Stimulated activated CD4-positive, alpha-beta T cell treated with anti-CD3 and anti-CD28 coated beads, TNF-alpha, amount 100 ng/mL, for 1 hour (primary cell): ENCODE data around the gene CACNA2D1.

Experiments used
- DNase-seq, 3 donors: peaks; one replicate each; pipeline ENCODE4 v3.0.0-alpha.2; 2020; ENCODE audit warnings: low read depth in 3 of 3, low spot score in 1 of 3

Gene CACNA2D1

DNA sequence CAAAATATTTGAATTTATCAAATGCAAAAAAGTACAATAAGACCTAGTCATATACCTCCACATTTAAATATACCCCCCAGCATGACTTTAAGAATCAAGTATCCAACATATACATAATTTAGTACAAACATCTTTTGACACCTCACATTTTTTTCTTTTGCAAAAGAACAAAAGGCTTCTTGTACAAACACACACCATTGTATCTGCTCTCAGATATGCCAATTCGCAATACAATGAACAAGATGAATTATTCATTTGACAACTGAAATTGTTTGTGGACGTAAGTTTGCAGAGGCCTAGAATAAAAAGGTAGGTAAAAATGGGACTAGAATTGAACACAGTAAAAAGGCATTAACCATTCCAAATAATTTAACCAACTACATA is 154.4 kb downstream of the CACNA2D1 start:
- DNase-seq = no peak

DNA sequence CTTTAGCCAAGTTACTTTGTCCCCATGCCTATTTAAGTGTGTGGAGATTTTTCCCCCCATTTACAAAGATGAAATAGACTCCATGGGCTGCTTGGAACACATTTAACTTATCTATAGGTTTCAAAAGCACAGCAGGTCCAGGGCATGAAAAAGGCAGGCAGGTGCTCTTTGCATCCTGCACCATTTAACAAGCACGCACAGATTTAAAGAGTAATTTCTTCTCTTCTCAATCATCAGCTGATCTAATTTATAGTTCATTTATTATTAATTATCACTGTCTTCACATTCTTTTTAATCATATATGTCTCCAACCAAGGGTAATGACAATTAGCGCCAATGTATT is 156.8 kb downstream of the CACNA2D1 start:
- DNase-seq = no peak

DNA sequence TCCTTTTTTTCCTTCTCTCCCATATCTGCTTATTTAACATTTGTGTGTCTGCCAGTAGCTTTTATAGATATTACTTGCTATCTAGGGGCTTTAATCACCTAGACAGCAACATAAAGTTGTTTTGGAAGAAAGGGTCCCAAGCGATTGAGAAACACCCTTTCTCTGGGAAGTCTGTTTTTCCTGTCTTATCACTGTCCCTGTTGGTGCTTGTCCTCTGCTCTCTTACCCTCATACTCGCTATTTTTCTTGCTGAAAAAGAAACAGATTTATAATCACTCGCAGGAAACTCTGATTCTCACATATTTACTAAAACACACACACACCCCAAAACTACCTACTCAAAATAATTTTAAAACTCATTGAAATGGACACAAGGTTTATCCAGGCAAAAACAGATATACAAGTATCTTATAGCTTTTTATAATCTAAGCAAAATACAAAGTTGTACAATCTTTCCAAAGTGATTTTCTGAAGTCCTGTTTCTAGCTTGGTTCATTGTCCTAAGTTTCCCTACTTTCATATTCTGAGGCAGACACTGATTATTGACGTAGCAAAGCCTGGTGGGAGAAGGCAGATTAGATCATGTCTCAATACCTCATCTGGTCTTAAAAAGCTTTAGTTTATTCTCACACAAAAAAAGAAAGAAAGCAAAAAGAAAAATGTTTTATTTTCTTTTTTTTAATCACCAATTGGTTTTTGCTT is 157.3 kb downstream of the CACNA2D1 start:
- no peak for DNase-seq

DNA sequence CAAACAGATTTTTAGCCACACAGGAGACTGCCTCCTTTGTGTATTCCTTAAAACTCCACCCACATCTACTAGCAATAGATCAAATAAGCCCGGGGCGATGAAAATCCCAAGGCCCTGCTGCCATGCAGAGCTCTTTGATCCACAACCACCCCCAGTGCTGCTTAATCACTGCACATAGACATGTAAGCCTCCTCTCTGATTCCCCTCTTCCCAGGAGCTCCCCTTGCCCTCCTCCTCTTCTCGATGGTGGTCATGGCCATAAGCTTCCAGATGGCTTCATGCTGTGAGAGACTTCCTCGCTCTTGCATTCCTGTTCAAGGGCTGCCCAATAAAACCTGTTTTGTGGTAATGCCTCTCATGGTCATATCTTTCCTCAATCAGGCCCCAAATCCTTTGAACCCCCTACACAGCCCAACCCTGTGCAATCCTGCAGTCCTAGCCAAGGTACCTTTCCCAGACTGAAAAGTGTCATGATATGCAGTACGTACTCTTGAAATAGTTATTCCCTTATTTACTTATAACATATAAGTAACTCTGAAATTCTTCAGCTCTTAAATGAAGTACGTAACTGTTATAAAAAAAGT is 158.5 kb downstream of the CACNA2D1 start:
- DNase-seq = no peak

DNA sequence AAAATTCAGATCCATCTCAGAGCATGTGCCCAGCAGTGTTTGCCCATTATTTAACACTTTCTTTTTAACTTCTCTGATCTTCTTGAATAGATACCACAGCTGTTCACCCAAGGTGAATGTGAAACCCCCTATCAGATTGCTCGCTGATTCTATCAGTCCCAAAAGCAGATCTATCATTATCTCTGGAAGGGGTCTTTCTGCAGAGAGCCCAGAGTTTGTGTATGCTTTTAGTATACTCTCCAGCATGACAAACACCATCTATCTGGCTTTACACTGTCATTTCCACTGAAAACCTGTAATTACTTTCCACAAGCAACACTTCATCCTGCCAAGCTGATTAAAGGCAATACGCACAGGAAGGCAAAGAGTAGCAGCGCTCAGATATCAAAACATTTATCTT is 168.2 kb downstream of the CACNA2D1 start:
- DNase-seq = no peak

DNA sequence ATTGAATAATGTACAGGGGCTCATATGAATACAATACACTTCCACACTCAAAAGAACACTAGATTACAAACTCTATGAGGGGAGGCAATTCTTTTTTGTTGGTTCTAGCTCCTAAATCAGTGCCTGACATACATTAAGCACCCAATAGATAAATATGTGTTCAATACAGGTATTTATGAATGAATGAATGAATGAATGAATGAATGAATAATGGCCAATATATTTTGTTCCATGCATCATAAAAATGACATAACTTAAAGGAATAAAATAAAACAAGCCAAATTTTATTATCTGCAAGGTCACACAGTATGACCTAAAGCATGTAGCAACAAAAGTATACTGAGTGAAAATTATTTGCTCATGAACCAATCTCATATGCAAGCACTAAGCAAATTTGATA is 168.9 kb downstream of the CACNA2D1 start:
- no peak for DNase-seq

DNA sequence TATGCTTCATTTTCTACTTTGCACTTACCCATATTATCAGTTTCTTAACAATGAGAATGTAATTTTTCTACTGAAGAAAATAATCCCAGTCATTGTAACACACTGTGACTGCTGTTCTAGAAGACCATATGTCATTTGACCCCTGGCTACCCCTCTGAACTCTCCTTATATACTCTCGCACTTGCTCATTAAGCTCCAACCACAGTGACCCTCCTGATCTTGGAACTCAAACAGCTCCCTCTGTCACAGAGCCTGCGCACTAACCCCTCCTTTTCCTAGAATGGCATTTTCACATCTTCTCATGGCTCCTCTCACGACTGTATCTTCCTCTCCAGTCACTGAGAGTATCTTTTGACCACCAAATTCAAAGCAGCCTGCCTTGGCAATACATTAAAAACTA is 169.7 kb downstream of the CACNA2D1 start:
- DNase-seq = no peak

DNA sequence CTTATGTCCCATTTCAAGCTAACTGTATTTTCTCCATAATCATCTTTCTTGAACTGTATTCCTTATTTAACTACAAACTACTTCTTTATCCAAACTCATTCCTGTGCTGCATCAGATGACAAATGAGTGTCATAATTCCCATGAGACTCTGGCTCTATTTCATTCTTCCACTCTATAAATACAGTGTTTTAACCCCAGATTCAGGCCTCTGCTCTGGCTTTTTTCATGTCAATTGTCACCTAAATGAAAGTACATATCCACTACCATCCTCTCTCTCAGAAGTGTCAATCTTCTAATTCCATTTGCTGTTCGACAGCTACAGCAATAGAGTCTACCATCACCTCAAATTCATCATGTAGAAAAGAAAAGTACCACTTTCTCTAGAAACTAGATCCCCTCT is 172.7 kb downstream of the CACNA2D1 start:
- DNase-seq = no peak

DNA sequence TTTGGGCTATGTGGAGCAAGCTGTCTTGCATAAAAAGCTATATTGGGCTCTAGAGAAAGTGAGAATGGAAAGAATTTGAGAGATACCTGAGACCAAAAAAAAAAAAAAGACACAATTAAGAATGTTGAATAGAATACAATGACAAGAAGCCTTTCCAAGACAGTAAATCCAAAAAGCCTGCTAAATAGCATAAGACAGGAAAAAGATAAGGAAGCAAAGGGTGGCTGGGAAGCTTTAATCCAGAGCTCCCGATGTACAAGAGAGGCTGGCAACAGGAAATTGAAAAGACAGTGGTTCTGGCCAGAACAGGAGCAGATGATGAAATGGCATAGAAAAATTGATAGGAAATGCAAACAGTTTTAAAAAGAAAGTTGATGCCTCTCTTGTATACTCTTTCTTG is 174.9 kb downstream of the CACNA2D1 start:
- DNase-seq = no peak

DNA sequence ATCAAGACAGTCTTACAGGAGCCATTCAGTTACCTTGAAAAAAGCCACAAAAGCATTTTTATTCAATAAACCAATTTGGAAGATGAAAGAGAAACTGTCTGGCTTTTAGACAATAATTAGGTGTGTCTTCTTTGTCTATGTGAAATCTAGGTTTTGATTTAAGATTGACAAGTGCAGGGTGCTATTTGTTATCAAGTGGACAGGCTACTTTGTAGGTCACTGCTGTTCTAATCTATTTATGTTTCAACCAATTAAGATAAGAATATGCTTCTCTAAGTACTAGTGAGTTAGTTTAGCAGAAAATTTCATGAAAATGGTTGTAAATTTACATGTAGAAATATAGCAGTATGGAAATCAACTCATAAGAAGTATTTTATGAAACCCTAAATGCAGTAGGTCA is 177.5 kb downstream of the CACNA2D1 start:
- no peak for DNase-seq

DNA sequence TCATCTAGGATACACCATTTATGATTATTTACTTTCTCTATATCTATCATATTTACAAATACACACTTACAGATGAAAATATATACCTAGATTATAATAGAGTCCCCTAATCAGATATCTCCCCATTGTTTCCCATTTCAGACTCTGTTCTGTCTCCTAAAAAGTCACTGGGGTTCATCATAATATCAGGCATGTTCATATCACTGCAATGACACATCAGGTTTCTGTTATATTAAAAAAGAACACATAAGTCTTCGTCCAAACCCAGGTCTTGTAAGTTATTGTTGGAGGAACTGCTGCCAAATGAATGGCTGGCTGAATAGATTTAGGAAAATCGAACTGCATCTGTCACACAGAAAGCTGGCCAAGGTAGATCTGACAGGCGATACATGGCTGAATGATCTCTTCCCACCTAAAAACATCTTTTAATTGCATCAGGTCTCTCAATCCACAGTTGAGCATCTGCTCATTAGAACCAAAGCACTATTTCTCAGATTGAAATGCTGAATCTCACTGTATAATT is 178.7 kb downstream of the CACNA2D1 start:
- DNase-seq = no peak

DNA sequence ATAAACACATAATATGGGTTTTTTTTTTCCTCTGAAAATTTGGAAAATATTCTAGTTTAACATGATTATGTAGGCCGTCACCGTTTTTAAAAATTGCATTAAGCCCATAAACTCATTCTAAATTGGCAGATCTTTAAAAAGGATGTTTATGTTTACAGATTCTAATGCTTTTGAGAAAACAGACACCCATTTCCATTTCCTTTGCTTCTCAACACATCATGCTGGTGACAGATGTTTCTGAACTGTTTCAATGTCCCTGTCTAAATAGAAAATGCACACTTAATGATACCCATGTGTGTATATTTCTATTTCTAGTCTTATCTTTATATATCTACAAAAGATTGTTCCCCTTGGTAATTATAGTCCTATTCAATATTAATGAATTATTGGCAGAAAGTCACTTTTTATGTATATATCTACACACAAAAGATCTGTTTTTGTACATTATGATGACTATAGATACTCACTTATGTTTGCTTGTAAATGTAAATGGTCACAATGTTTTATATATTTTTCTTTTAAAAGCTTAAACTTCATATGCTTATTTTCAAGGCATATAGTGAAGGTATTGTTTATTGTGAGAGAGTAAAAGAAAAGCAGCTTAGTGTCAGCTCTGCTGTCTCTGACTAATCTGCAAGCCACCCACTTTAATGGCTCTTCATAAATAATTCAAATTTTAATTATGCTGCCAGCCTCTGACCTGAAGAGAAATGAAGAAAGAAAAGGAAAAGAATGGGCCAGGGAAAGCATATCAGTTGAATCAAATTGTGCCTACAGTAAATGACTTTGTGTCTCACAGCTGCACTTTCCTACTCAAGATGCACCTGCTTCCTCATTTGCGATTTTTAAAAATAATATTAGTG is 179.4 kb downstream of the CACNA2D1 start:
- no peak for DNase-seq

DNA sequence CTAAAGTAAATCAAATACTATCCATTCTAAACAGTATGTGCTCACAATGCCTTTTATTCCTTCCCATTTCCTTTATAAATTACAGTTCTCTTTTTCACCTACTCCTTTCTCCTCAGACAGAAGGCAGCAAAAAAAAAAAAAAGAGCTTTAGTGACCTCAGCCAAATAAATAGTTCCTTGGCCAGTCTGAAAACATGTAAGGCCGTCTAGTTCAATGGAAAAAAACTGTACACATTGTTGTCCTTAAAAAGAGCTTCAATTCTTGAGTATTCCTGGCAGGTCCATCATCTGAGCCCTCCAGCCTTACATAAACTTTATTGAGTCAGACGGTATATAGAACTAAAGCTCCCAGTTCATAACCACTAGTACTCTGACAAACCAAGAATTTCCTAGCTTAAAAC is 185.4 kb downstream of the CACNA2D1 start:
- DNase-seq = no peak

DNA sequence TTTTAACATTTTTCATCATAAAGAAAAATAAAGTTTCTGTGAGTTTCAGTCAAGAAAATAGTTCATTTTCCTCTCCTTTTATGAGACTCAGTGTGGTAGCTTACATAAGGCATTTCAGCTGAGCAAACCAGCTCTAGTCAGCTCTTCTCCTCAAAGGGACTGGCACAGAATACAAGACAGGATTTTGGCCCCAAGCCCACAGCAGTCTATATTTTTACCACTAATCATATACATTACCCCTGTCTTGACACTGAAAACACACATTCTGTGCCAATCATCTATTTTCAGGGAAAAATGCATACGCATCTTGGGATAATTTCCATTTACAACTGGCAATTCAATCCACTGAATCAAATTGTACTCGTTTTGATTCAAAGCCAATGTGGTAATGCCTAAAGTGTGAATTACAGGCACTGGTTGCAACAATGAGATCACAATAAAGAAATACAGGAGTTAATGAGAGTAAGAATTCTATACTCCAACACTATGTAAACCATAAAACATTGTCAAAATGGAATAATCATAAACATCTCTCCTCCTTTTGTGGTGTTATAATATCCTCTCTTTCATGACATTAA is 186.4 kb downstream of the CACNA2D1 start:
- no peak for DNase-seq

DNA sequence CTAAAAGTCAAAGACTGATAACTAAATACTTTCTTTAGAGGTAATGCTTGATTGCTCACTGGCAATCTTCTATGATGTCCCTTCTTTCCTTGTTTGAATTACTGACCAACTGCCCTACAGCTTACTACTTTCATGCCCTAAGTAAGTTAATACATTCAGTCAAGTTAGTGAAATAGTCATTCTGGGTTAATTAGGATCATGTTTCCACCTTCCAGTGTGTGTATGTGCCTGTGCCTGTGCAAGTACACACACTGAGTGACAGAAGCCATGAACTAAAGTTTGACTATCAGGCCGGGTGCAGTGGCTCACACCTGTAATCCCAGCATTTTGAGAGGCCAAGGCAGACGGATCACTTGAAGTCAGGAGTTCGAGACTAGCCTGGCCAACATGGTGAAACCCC is 187.9 kb downstream of the CACNA2D1 start:
- no peak for DNase-seq

DNA sequence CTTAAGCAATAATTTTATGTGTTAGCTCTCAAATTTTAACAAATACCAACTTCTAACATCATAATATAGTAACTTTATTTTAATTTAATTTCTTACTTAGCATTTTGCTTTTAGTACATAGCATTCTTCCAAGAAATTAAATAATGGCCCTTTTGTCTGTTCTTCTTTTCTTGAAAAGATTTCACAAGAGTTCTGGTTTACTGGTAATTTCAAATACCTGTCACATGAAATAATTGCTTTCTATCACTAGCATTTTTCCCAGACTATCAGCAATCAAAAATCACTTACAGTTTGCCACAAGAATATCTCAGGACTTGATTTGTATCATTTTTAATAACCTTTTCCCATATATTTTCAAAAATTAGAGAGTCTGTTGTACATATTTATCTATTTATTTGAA is 193.0 kb downstream of the CACNA2D1 start:
- DNase-seq = no peak

DNA sequence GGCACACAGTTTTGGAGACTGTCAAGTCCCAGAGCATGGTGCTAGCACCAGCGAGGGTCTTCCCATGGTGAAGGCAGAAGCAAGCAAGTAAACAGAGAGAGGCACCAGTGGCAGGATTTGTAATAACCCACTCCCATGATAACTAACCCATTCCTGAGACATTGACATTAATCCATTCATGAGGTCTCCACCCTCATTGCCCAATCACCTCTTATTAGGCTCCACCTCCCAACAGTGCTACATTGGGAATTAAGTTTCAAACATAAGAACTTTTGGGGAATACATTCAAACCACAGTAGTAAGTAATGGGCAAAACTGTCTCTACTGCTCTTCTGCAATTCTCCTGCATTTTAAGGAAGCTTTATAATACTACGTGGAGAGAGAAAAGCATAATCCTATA is 193.6 kb downstream of the CACNA2D1 start:
- no peak for DNase-seq

DNA sequence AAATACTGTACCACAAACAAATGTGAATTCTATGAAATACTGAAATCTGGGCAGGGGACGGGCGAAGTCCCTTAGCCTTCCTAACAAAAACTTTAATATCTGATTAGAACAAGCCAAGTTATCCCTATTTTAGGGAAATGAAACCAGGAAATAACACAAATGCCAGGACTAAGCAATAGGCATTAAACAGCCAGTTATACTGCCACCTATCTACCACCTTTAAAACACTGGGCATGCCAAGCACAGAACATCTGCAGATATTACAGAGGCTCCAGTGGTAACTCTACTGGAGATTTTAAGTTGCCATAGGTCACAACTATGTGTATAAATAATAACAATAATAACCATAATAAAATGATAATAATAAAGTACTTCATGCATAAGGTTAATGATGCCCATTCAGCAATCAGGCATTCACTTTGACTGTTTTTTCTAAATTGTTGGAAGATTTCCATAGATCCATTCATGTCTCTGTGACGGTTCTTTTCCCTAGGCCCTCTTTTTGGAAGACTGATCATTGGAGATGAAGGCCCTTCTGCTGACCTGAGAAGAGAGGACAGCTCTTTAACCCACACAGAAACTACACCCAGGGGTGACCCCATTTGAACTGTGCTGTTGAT is 195.7 kb downstream of the CACNA2D1 start:
- DNase-seq = no peak

DNA sequence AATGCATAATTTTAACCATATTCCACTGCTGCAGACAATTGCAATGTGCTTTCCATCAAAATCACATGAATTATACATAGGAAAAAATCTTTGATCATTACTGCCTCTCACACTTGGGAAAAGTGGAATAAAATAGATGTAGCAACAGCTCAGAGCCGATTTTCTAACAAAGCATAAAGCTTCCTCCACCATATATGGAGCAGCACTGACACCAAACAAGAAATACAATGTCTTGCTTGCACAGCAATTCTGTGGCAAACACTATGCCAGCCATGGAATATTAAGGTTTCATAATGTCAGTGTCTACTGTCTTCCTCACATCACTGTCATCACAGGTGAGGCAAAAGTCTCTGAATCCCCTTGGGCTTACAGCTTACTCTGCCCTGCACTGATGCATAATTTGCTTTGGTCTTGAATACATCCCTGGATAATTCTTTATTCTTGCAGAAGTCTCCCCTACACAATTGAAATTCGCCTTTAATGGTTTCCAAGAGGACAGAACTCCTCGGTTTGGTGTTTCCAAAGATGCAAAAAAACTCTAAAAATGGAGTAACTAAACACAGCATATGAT is 198.5 kb downstream of the CACNA2D1 start:
- no peak for DNase-seq

DNA sequence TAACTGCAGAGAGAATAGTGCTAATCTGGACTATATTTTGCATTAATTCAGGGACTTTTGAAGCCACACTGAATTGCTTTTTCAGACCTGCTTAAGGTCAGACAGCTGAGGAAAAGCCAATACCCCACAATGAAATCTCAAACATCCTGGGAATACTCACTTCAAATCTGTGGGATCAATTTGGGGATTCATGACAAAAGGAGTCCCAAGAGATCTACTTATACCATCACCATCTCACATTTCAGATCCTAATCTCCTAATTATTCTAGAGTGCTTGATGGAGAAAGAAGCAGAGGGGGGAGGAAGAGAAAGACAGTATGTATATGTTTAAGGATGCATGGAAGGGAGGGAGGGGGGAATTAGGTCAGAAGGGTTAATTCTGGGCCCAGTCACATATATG is 202.2 kb downstream of the CACNA2D1 start:
- no peak for DNase-seq

DNA sequence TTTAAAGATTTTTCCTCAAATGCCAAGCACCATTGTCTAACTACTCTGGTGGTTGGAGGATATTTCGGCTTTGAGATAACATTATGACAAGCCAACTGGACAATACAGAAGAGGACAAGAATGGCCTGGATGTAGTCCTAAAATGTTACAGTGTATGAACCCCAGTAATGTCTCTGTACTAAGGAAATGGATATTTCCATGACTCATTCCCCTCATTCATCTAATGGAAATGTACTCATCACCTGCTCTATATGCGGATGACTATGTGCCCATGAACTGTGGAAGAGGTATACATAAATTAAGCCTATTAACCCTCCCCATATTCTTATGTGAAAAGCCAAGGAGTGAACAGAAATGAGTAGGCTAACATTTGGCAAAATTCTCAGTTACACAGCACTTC is 207.9 kb downstream of the CACNA2D1 start:
- DNase-seq = no peak
